BJ (cell line): ENCODE data around the gene MEAK7. TPM values are rescaled to one million over a fixed set of nuclear protein-coding genes. Genes with fewer than 3 reads are reported as not detected.

Source experiments
- CTCF ChIA-PET: fragments of 350-600 bp; formaldehyde crosslinking; extraction: SDS; loops from one replicate; lab custom pipeline; 2021; ENCODE audit warnings: antibody characterized with exemption, inconsistent platforms; lab: Yijun Ruan, JAX
- POLR2A ChIA-PET: fragments of 300-600 bp; sonication (Branson Sonifier 250); formaldehyde crosslinking; extraction: SDS; loops from one replicate; lab custom pipeline; 2021; ENCODE audit warnings: antibody characterized with exemption; lab: Charles Lee
- DNase-seq: peaks from one replicate; pipeline ENCODE4 v3.0.0-alpha.2; 2011; ENCODE audit warnings: low read depth
- H3K27me3 ChIP-seq: 2 replicates; pipeline ENCODE4 v1.6.0; 2011; ENCODE audit warnings: low read length; ENCODE audit not compliant: control insufficient read depth, insufficient read depth
- H3K36me3 ChIP-seq: 2 replicates; pipeline ENCODE4 v1.5.1; 2011; ENCODE audit warnings: low read length; ENCODE audit not compliant: control insufficient read depth, insufficient read depth
- H3K4me3 ChIP-seq: 2 replicates; pipeline ENCODE4 v1.5.1; 2011; ENCODE audit warnings: low read depth, mild to moderate bottlenecking, control low read depth, low read length
- CTCF ChIP-seq: IDR thresholded peaks from 2 replicates; pipeline ENCODE4 v1.5.1; 2011; ENCODE audit warnings: low read depth, mild to moderate bottlenecking, control low read depth, inconsistent platforms, low read length, moderate library complexity; ENCODE audit not compliant: insufficient read depth
- polyA plus RNA-seq: library from polyadenylated mRNA; depleted of rRNA; stranded (reverse); fragments of >200 nt; gene quantifications from 2 replicates; pipeline ENCODE4 v1.2.3, GENCODE V29; 2011

Gene MEAK7
- polyA plus RNA-seq, 1 experiment, result 41.2 TPM

DNA sequence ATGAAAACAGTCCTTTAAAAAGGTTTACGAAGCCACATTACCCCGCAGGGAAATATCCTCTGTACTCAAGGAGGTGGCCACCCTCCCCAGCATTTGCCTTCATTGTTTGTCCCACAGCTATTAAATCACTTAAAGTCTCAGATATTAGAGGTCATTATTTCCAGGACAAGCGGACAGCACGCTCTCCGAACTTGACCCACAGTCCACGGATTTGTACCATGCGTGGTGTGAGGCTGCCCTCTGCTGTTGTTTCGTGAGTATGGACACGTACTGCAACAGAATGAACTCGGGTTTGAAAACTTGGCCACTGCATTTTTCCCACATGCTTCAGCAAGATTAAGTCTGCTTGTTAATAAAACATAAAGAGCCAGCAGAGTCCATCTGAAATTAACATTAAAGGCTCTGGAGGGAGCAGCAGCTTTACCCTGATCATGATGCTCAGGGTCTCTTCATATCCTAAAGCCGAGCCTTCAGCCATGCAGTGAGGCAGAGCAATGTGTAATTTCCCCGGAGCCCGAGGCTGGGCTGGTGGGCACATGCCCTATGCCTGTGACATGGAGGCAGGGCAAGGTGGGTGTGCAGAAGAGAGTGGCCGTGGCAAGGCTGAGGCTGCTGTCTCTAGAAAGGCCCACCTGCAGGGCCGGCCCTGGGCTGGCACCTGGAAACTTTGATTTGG lies 19.7 kb downstream of the MEAK7 start:
- Histone ChIP-seq H3K4me3 (no peak overlapping the region), H3K27me3 (no peaks in the 10 kb centered on the region), H3K36me3 (peaks cover 43% of the 10 kb centered on the region)
- ChIA-PET POLR2A (no interaction called here), CTCF (interaction anchor here (1.4 to 3.8 kb wide), 5 partner anchors 9 to 207 kb away, joined by 3 to 58 read pairs (median 6); no protein-coding TSS in a partner anchor)
- peak; percentile 74 for TF ChIP-seq CTCF
- DNase-seq, result no peak

- no peaks in the 10 kb centered on the region for H3K27me3 ChIP-seq
- H3K4me3 ChIP-seq, result no peak overlapping the region
- TF ChIP-seq CTCF, result no peak
- POLR2A ChIA-PET, result no interaction called here
- H3K36me3 ChIP-seq, result peaks cover 44% of the 10 kb centered on the region
- DNase-seq, result no peak
- CTCF ChIA-PET, result interaction anchor here (0.8 to 3.8 kb wide), 10 partner anchors 9 to 297 kb away, joined by 3 to 58 read pairs (median 4); partner anchors contain the start of gene TAF1C
These were observed 20.4 kb downstream of the MEAK7 start for GRCh38 chr16:84483882-84484565.

DNA sequence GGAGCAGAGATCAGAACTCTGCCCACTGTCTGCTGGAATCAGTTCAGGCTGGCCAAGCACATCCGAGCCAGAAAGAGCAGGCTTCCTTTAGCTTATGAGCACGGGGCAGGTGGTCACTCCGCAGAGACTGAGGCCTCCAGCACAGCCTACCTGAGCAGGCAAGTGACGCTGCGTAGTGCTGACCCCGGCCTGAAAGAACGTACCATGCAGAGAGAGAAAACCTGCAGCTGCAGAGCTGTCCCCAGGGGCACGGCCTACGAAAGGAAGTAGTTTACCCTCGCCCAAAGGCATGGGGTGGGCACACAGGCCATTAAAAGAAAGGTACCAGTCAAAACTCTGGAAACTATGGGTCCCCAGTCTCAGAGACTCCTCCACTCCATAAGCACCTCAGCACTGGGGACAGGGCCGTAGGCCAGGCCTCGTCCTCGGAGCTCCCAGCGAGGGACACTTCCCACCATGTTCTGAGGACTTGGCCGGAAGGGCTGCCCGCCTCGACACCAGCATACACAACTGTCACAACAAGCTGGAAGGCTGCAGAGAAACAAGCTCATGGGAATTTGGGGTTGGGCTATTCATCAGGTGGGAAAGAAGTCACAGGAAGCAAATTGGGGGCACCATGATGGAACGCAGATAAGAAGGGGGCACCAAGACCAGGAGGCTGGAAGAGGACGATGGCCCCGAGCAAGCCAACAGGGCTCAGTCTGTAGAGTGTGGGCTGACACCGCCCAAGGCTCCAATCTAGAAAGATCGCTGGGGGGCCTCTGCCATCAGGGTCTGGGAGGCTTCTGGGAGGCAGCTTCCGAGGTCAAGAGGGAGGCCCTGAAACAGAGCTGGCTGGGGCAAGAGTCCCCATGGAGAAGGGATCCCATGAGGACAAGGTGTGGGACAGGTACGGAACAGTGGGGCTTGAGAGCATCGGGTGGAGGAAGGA lies 21.2 kb downstream of the MEAK7 start:
- ChIA-PET CTCF (interaction anchor here (0.6 to 3.8 kb wide), 13 partner anchors 8 to 526 kb away, joined by 3 to 58 read pairs (median 4); partner anchors contain the start of gene TAF1C), POLR2A (no interaction called here)
- TF ChIP-seq CTCF, result no peak
- Histone ChIP-seq H3K27me3 (no peaks in the 10 kb centered on the region), H3K36me3 (peaks cover 43% of the 10 kb centered on the region), H3K4me3 (no peak overlapping the region)
- DNase-seq, result no peak

- no peak for TF ChIP-seq CTCF
- H3K36me3 ChIP-seq, result peaks cover 38% of the 10 kb centered on the region
- no peak overlapping the region for H3K4me3 ChIP-seq
- ChIA-PET POLR2A (no interaction called here), CTCF (interaction anchor here (0.6 to 3.8 kb wide), 12 partner anchors 7 to 525 kb away, joined by 3 to 58 read pairs (median 4); partner anchors contain the start of gene TAF1C)
- no peaks in the 10 kb centered on the region for H3K27me3 ChIP-seq
- no peak for DNase-seq
These were observed 22.2 kb downstream of the MEAK7 start for GRCh38 chr16:84482001-84482891.
